Measurements from ENCODE around the gene STXBP2. TPM values are rescaled to one million over a fixed set of nuclear protein-coding genes. Genes with fewer than 3 reads are reported as not detected.

STXBP2 gene
- total RNA-seq, 1 donor from 2014 or later = 61.6 TPM

- no peaks in the 10 kb centered on the region for H3K9me3 Mint-ChIP-seq
- H3K36me3 Mint-ChIP-seq = peaks cover 4% of the 10 kb centered on the region
- TF ChIP-seq, protein P1, sequence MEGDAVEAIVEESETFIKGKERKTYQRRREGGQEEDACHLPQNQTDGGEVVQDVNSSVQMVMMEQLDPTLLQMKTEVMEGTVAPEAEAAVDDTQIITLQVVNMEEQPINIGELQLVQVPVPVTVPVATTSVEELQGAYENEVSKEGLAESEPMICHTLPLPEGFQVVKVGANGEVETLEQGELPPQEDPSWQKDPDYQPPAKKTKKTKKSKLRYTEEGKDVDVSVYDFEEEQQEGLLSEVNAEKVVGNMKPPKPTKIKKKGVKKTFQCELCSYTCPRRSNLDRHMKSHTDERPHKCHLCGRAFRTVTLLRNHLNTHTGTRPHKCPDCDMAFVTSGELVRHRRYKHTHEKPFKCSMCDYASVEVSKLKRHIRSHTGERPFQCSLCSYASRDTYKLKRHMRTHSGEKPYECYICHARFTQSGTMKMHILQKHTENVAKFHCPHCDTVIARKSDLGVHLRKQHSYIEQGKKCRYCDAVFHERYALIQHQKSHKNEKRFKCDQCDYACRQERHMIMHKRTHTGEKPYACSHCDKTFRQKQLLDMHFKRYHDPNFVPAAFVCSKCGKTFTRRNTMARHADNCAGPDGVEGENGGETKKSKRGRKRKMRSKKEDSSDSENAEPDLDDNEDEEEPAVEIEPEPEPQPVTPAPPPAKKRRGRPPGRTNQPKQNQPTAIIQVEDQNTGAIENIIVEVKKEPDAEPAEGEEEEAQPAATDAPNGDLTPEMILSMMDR (conservative IDR thresholded peaks at IDR 0.05) = no peak
- H3K4me3 Mint-ChIP-seq = no peak overlapping the region
- no peak for DNase-seq (ENCODE audit: extremely low spot score, unreplicated experiment)
- no peak overlapping the region for H3K27ac Mint-ChIP-seq
- H3K4me1 Mint-ChIP-seq (ENCODE audit: unreplicated experiment) = no peaks in the 10 kb centered on the region
- no peaks in the 10 kb centered on the region for H3K27me3 Mint-ChIP-seq
Observed at GRCh38 chr19:7610491-7611240, 26.2 kb upstream of the STXBP2 start.

- H3K27me3 Mint-ChIP-seq = no peaks in the 10 kb centered on the region
- H3K4me3 Mint-ChIP-seq = no peak overlapping the region
- no peak for DNase-seq (ENCODE audit: extremely low spot score, unreplicated experiment)
- H3K9me3 Mint-ChIP-seq = no peaks in the 10 kb centered on the region
- H3K27ac Mint-ChIP-seq = no peak overlapping the region
- peaks cover 3% of the 10 kb centered on the region for H3K36me3 Mint-ChIP-seq
- TF ChIP-seq, protein P1 (conservative IDR thresholded peaks at IDR 0.05) = no peak
- no peaks in the 10 kb centered on the region for H3K4me1 Mint-ChIP-seq (ENCODE audit: unreplicated experiment)
Observed at GRCh38 chr19:7611541-7612279, 25.2 kb upstream of the STXBP2 start.

DNA sequence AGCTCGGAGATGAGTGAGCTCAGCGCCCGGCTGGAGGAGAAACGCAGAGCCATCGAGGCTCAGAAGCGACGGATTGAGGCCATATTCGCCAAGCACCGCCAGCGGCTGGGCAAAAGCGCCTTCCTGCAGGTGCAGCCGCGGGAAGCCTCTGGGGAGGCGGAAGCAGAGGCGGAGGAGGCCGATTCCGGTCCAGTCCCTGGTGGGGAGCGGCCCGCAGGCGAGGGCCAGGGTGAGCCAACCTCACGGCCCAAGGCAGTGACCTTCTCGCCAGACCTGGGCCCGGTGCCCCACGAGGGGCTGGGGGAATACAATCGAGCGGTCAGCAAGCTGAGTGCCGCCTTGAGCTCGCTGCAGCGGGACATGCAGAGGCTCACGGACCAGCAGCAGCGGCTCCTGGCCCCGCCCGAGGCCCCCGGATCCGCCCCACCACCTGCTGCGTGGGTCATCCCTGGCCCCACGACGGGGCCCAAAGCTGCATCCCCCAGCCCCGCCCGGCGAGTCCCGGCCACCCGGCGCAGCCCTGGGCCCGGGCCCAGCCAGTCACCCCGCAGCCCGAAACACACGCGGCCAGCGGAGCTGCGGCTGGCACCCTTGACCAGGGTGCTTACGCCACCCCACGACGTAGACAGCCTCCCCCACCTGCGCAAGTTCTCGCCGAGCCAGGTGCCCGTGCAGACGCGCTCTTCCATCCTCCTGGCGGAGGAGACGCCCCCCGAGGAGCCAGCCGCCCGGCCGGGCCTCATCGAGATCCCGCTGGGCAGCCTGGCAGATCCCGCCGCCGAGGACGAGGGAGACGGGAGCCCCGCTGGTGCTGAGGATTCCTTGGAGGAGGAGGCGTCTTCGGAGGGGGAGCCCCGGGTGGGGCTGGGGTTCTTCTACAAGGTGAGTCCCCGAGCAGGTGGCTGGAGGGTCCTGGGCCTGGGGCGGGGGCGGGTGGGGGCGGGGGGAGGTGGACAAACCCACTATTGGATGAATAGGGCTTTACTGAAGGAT is 24.3 kb upstream of the STXBP2 start:
- Mint-ChIP-seq H3K27me3 (no peaks in the 10 kb centered on the region), H3K9me3 (no peaks in the 10 kb centered on the region)
- TF ChIP-seq, protein P1 (conservative IDR thresholded peaks at IDR 0.05) = no peak

GRCh38 chr19:7614859-7615741 is 21.8 kb upstream of the STXBP2 start:
- no peak overlapping the region for H3K4me3 Mint-ChIP-seq
- no peak overlapping the region for H3K27ac Mint-ChIP-seq
- H3K27me3 Mint-ChIP-seq = no peaks in the 10 kb centered on the region

More for the DNA sequence above, 24.3 kb upstream of the STXBP2 start:
- H3K36me3 Mint-ChIP-seq = peaks cover 3% of the 10 kb centered on the region
- no peak for DNase-seq (ENCODE audit: extremely low spot score, unreplicated experiment)
- H3K4me1 Mint-ChIP-seq (ENCODE audit: unreplicated experiment) = no peaks in the 10 kb centered on the region
- H3K27ac Mint-ChIP-seq = no peak overlapping the region
- H3K4me3 Mint-ChIP-seq = no peak overlapping the region

More at GRCh38 chr19:7614859-7615741, 21.8 kb upstream of the STXBP2 start:
- peaks cover 8% of the 10 kb centered on the region for H3K36me3 Mint-ChIP-seq
- no peak for DNase-seq (ENCODE audit: extremely low spot score, unreplicated experiment)
- H3K9me3 Mint-ChIP-seq = no peaks in the 10 kb centered on the region
- TF ChIP-seq, protein P1 (conservative IDR thresholded peaks at IDR 0.05) = no peak
- peaks cover 7% of the 10 kb centered on the region for H3K4me1 Mint-ChIP-seq (ENCODE audit: unreplicated experiment)

All from type B pancreatic cell (in vitro differentiated cells).